PC-3 (cell line): ENCODE measurements around the gene LENG9. TPM values are rescaled to one million over a fixed set of nuclear protein-coding genes. Genes with fewer than 3 reads are reported as not detected.
"Not testable (repeated sequence)": the region's sequence is repeated elsewhere in the genome, so short reads cannot be mapped to it uniquely, and the experiment has no call there.

Experiments
- ATAC-seq: fragments of 200-7000 bp; cut with Tn5 transposase; 2 replicates; pipeline ENCODE4 v1.9.1; 2020; ENCODE audit warnings: mild to moderate bottlenecking, moderate library complexity
- BruUV-seq: library from RNA; stranded (reverse); fragments of 400-500 nt; replicated peaks from 2 replicates; lab custom pipeline; 2021; lab: Mats Ljungman, UMichigan
- CTCF ChIA-PET: fragments of 300-600 bp; sonication (Branson Sonifier 250); formaldehyde crosslinking; loops from one replicate; lab custom pipeline; 2022; ENCODE audit warnings: antibody characterized with exemption; lab: Charles Lee
- POLR2A ChIA-PET: fragments of 300-600 bp; sonication (Branson Sonifier 250); formaldehyde crosslinking; loops from one replicate; lab custom pipeline; 2022; ENCODE audit warnings: antibody characterized with exemption; ENCODE audit not compliant: unreplicated experiment; lab: Charles Lee
- DNase-seq: peaks from one replicate; pipeline ENCODE4 v3.0.0-alpha.2; 2015
- H2AFZ ChIP-seq: fragments of 300-600 bp; sonication (generic); 2 replicates; pipeline ENCODE4 v1.6.0; 2016; ENCODE audit warnings: antibody characterized with exemption, low read length
- H3F3A ChIP-seq: fragments of 300-600 bp; sonication (generic); one replicate; pipeline ENCODE4 v1.6.0; 2017; ENCODE audit warnings: antibody characterized with exemption, low read length, control low read depth, mild to moderate bottlenecking; ENCODE audit not compliant: unreplicated experiment
- H3K27ac ChIP-seq: fragments of 300-600 bp; sonication (generic); 2 replicates; pipeline ENCODE4 v1.5.1; 2016; ENCODE audit warnings: mild to moderate bottlenecking, low read length
- H3K27me3 ChIP-seq: fragments of 300-600 bp; sonication (generic); 2 replicates; pipeline ENCODE4 v1.6.1; 2016; ENCODE audit warnings: low read length, mixed read lengths
- H3K36me3 ChIP-seq: fragments of 300-600 bp; sonication (generic); 2 replicates; pipeline ENCODE4 v1.6.1; 2016; ENCODE audit warnings: low read depth, mixed run types, low read length, mixed read lengths
- H3K4me1 ChIP-seq: fragments of 300-600 bp; sonication (generic); 2 replicates; pipeline ENCODE4 v1.5.1; 2016; ENCODE audit warnings: low read length; ENCODE audit not compliant: insufficient read depth
- H3K4me2 ChIP-seq: fragments of 300-600 bp; sonication (generic); 2 replicates; pipeline ENCODE4 v1.6.0; 2016; ENCODE audit warnings: low read length
- H3K4me3 ChIP-seq: fragments of 300-600 bp; sonication (generic); 2 replicates; pipeline ENCODE4 v1.5.1; 2016; ENCODE audit warnings: mild to moderate bottlenecking, low read length, mixed read lengths
- H3K79me2 ChIP-seq: fragments of 300-600 bp; sonication (generic); 2 replicates; pipeline ENCODE4 v1.6.1; 2017; ENCODE audit warnings: low read length, mixed read lengths
- H3K9ac ChIP-seq: fragments of 300-600 bp; sonication (generic); 2 replicates; pipeline ENCODE4 v1.6.0; 2016; ENCODE audit warnings: mild to moderate bottlenecking, low read length
- H3K9me2 ChIP-seq: fragments of 300-600 bp; sonication (generic); replicated peaks from 2 replicates; pipeline ENCODE4 v1.6.1; 2016; ENCODE audit warnings: mixed run types, low read length, mixed read lengths
- H3K9me3 ChIP-seq: fragments of 300-600 bp; sonication (generic); 2 replicates; pipeline ENCODE4 v1.6.1; 2016; ENCODE audit warnings: low read length, mixed read lengths
- H4K20me1 ChIP-seq: fragments of 300-600 bp; sonication (generic); 2 replicates; pipeline ENCODE4 v1.6.1; 2016; ENCODE audit warnings: low read length, mixed read lengths
- EZH2 ChIP-seq: fragments of 300-600 bp; sonication (generic); IDR thresholded peaks from one replicate; pipeline ENCODE4 v1.6.1; 2017; ENCODE audit warnings: antibody characterized with exemption, mild to moderate bottlenecking, low read length; ENCODE audit not compliant: unreplicated experiment
- EZH2phosphoT487 ChIP-seq: fragments of 300-600 bp; sonication (generic); IDR thresholded peaks from 2 replicates; pipeline ENCODE4 v1.6.1; 2018; ENCODE audit warnings: mild to moderate bottlenecking, antibody characterized with exemption, low read length, borderline replicate concordance
- intact Hi-C: fragments of 100-400 bp; cut with micrococcal nuclease; formaldehyde crosslinking; loops from 2 replicates; pipeline ENCODE4 v1.9.0; 2023
- total RNA-seq: library from RNA; depleted of rRNA; stranded (reverse); fragments of >200 nt; gene quantifications from 2 replicates; pipeline ENCODE4 v1.2.3, GENCODE V29; 2014
- TF ChIP-seq, protein P1 (sequence below): fragments of 300-600 bp; sonication (generic); conservative IDR thresholded peaks from 2 replicates; pipeline ENCODE4 v1.5.1; 2017; ENCODE audit warnings: antibody characterized with exemption, low read depth, mild to moderate bottlenecking, low read length

The LENG9 gene
- total RNA-seq, 1 experiment from 2014 or later = 7.1 TPM

DNA sequence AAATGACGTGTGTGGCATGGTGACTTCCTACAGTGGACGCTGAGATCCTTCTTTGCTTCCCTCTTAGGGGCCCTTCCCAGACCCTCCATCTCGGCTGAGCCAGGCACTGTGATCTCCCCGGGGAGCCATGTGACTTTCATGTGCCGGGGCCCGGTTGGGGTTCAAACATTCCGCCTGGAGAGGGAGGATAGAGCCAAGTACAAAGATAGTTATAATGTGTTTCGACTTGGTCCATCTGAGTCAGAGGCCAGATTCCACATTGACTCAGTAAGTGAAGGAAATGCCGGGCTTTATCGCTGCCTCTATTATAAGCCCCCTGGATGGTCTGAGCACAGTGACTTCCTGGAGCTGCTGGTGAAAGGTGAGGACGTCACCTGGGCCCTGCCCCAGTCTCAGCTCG is 44.2 kb upstream of the LENG9 start:
- no peak overlapping the region for H3K27ac ChIP-seq
- ATAC-seq (no peak), DNase-seq (no peak)
- no peaks in the 10 kb centered on the region for H3K79me2 ChIP-seq
- no TSS peak for BruUV-seq
- no peak overlapping the region for H3K9ac ChIP-seq
- no peak overlapping the region for H3K4me2 ChIP-seq
- CTCF ChIA-PET = no interaction called here
- H3K4me1 ChIP-seq = no peaks in the 10 kb centered on the region
- no peaks in the 10 kb centered on the region for H3K36me3 ChIP-seq
- H3K27me3 ChIP-seq = peaks cover 50% of the 10 kb centered on the region
- intact Hi-C loops = no loop called here
- H3F3A ChIP-seq = no peaks in the 10 kb centered on the region
- H2AFZ ChIP-seq = no peak overlapping the region
- no peaks in the 10 kb centered on the region for H4K20me1 ChIP-seq
- TF ChIP-seq, protein P1, sequence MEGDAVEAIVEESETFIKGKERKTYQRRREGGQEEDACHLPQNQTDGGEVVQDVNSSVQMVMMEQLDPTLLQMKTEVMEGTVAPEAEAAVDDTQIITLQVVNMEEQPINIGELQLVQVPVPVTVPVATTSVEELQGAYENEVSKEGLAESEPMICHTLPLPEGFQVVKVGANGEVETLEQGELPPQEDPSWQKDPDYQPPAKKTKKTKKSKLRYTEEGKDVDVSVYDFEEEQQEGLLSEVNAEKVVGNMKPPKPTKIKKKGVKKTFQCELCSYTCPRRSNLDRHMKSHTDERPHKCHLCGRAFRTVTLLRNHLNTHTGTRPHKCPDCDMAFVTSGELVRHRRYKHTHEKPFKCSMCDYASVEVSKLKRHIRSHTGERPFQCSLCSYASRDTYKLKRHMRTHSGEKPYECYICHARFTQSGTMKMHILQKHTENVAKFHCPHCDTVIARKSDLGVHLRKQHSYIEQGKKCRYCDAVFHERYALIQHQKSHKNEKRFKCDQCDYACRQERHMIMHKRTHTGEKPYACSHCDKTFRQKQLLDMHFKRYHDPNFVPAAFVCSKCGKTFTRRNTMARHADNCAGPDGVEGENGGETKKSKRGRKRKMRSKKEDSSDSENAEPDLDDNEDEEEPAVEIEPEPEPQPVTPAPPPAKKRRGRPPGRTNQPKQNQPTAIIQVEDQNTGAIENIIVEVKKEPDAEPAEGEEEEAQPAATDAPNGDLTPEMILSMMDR = no peak
- TF ChIP-seq EZH2 (no peak), EZH2phosphoT487 (no peak)
- H3K9me3 ChIP-seq = no peaks in the 10 kb centered on the region
- no peak overlapping the region for H3K4me3 ChIP-seq
- POLR2A ChIA-PET = no interaction called here
- H3K9me2 ChIP-seq = no peaks in the 10 kb centered on the region

DNA sequence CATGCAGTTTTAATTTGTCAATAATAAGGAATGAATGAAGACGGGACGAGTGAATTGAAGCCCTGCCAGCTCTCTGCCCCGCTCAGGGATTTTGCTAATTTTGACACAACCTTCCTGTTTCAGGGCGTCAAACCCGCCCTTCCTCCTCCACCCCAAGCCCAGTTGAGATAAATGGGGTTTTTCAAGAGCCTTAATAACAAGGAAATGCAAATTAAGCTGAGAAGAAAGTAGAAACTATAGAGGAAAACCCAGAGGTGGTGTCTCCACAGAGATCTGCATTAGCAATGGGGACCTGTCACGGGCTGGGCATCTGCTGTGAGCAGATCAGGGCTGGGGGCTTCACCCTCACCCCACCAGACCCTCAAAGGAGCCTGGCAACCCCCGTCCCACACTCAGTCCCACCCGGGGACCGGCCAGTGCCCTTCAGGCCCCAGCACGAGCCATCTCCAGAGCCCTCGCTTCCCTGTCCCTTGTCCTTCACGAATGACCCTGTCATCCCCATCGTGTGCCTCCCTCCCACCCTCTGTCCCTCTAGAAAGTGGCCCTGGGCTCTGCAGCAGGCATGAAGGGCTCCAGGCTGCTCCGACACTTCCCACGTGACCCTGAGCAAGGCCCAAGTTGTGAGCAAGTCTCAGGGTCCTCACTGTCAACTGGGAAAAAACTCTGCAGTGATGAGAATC is 43.6 kb upstream of the LENG9 start:
- H4K20me1 ChIP-seq, H3K36me3 ChIP-seq, H3K9me2 ChIP-seq, H3K4me3 ChIP-seq, DNase-seq, H3K79me2 ChIP-seq, POLR2A ChIA-PET, H3K4me1 ChIP-seq, H3K27ac ChIP-seq, intact Hi-C loops, CTCF ChIA-PET, H3K9me3 ChIP-seq, H2AFZ ChIP-seq, ATAC-seq, H3F3A ChIP-seq, BruUV-seq, H3K4me2 ChIP-seq, H3K9ac ChIP-seq: not testable (repeated sequence)
- H3K27me3 ChIP-seq = peaks cover 50% of the 10 kb centered on the region

DNA sequence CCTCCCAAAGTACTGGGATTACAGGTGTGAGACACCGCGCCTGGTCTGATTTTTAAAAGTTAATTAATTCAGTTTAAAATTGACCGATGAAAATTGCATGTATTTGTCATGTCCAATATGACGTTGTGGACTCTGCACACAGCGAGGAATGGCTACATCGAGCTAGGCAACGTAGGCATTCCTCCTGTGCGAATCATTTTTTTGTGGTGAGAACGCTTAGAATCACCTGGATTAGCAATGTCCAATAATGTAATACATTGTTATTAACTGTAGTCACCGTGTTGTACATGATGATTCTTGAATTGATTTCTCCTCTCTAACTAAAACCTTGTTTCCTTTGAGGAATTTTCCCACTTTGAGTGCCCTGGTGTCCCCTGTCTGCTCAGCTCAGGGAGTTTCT is 42.5 kb upstream of the LENG9 start:
- DNase-seq (peak; percentile 26), ATAC-seq (no peak)
- no TSS peak for BruUV-seq
- POLR2A ChIA-PET = no interaction called here
- H3K27ac ChIP-seq = no peak overlapping the region
- intact Hi-C loops = no loop called here
- H3K36me3 ChIP-seq = no peaks in the 10 kb centered on the region
- H3K4me3 ChIP-seq = no peak overlapping the region
- no peak overlapping the region for H3K4me2 ChIP-seq
- no peaks in the 10 kb centered on the region for H3K9me3 ChIP-seq
- H4K20me1 ChIP-seq = no peaks in the 10 kb centered on the region
- H3K4me1 ChIP-seq = no peaks in the 10 kb centered on the region
- no peaks in the 10 kb centered on the region for H3K9me2 ChIP-seq
- no peak overlapping the region for H2AFZ ChIP-seq
- peaks cover 53% of the 10 kb centered on the region for H3K27me3 ChIP-seq
- H3F3A ChIP-seq = no peaks in the 10 kb centered on the region
- TF ChIP-seq EZH2 = no peak
- TF ChIP-seq EZH2phosphoT487 = no peak
- TF ChIP-seq, protein P1 = no peak
- H3K9ac ChIP-seq = no peak overlapping the region
- H3K79me2 ChIP-seq = no peaks in the 10 kb centered on the region
- CTCF ChIA-PET = no interaction called here

DNA sequence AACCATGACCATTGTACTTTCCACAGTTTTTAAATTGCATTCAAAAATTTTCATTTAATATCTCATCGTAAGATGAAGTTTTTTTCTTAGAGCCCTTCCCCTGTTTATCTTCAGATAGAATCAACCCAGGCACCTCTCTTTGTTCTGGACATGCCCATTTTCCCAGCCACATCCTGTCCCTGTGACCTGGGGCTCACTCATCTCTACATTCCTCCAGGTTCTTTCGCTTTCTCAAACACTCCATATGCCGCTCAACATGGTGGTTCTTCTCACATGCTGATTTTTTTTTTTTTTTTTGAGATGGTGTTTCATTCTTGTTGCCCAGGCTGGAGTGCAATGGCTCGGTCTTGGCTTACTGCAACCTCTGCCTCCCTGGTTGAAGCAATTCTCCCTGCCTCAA is 42.0 kb upstream of the LENG9 start:
- BruUV-seq, intact Hi-C loops, H4K20me1 ChIP-seq, H3K27ac ChIP-seq, H3K4me1 ChIP-seq, H3K9me2 ChIP-seq, H3K79me2 ChIP-seq, DNase-seq, CTCF ChIA-PET, H2AFZ ChIP-seq, H3K9ac ChIP-seq, H3K4me2 ChIP-seq, H3K36me3 ChIP-seq, ATAC-seq, H3F3A ChIP-seq, POLR2A ChIA-PET, H3K9me3 ChIP-seq, H3K4me3 ChIP-seq: not testable (repeated sequence)
- H3K27me3 ChIP-seq = peaks cover 58% of the 10 kb centered on the region
